EH (cell line): Measurements from ENCODE around the gene RIPK4.

Experiments
- DNase-seq: peaks from one replicate; pipeline ENCODE4 v3.0.0-alpha.2; 2015; ENCODE audit warnings: low read depth

The RIPK4 gene

GRCh38 chr21:41766883-41767605 is at the start of gene RIPK4:
TSS of gene RIPK4 (minus strand) at chr21:41767052. CDS start at chr21:41767041, 11 bp downstream.
- peak; percentile 65 for DNase-seq

- no peak for DNase-seq
Measured at GRCh38 chr21:41815652-41816582, 49.1 kb upstream of the RIPK4 start.

GRCh38 chr21:41813226-41813625 is 46.4 kb upstream of the RIPK4 start:
- no peak for DNase-seq

- no peak for DNase-seq
Measured at GRCh38 chr21:41812679-41813078, 45.8 kb upstream of the RIPK4 start.

- DNase-seq = no peak
Measured at GRCh38 chr21:41810597-41810932, 43.7 kb upstream of the RIPK4 start.

- no peak for DNase-seq
Measured at GRCh38 chr21:41809891-41810596, 43.2 kb upstream of the RIPK4 start.

- no peak for DNase-seq
Measured at GRCh38 chr21:41808846-41809245, 42.0 kb upstream of the RIPK4 start.

- DNase-seq = no peak
Measured at GRCh38 chr21:41808094-41808493, 41.2 kb upstream of the RIPK4 start.

- DNase-seq = no peak
Measured at GRCh38 chr21:41806773-41807172, 39.9 kb upstream of the RIPK4 start.

- no peak for DNase-seq
Measured at GRCh38 chr21:41805643-41806042, 38.8 kb upstream of the RIPK4 start.

- DNase-seq = no peak
Measured at GRCh38 chr21:41805038-41805437, 38.2 kb upstream of the RIPK4 start.

- no peak for DNase-seq
Measured at GRCh38 chr21:41804381-41804780, 37.5 kb upstream of the RIPK4 start.

- DNase-seq = peak; percentile 37
Measured at GRCh38 chr21:41803316-41803715, 36.5 kb upstream of the RIPK4 start.

GRCh38 chr21:41802684-41803083 is 35.8 kb upstream of the RIPK4 start:
- peak; percentile 64 for DNase-seq

- no peak for DNase-seq
Measured at GRCh38 chr21:41802198-41802584, 35.3 kb upstream of the RIPK4 start.

GRCh38 chr21:41801321-41802197 is 34.7 kb upstream of the RIPK4 start:
- DNase-seq = no peak

- DNase-seq = no peak
Measured at GRCh38 chr21:41800425-41801320, 33.8 kb upstream of the RIPK4 start.

- no peak for DNase-seq
Measured at GRCh38 chr21:41799763-41800162, 32.9 kb upstream of the RIPK4 start.

- DNase-seq = no peak
Measured at GRCh38 chr21:41798326-41798725, 31.5 kb upstream of the RIPK4 start.

- no peak for DNase-seq
Measured at GRCh38 chr21:41796476-41797080, 29.7 kb upstream of the RIPK4 start.
